ENCODE data around the gene WDR90.

DNA sequence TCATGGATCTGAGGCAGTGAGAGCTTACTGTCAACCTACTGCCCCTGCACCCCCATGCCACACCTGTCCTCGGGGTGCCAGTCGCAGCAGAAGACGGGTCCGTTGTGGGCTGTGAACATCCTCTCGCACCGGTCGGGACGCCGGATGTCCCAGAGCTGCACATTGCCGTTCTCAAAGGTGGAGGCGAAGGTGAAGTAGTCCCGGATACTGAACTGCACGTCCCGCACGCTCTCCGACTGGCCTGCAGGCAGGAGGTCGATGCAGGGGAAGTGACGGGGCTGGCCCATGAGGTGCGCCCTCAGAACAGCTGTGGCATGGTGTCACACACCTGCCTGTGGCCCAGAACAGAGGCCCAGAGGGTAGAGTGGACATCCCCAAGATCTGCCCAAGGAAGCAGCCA, 38.3 kb downstream of the WDR90 start:
- TF ChIP-seq, protein P1, sequence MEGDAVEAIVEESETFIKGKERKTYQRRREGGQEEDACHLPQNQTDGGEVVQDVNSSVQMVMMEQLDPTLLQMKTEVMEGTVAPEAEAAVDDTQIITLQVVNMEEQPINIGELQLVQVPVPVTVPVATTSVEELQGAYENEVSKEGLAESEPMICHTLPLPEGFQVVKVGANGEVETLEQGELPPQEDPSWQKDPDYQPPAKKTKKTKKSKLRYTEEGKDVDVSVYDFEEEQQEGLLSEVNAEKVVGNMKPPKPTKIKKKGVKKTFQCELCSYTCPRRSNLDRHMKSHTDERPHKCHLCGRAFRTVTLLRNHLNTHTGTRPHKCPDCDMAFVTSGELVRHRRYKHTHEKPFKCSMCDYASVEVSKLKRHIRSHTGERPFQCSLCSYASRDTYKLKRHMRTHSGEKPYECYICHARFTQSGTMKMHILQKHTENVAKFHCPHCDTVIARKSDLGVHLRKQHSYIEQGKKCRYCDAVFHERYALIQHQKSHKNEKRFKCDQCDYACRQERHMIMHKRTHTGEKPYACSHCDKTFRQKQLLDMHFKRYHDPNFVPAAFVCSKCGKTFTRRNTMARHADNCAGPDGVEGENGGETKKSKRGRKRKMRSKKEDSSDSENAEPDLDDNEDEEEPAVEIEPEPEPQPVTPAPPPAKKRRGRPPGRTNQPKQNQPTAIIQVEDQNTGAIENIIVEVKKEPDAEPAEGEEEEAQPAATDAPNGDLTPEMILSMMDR (IDR thresholded peaks at IDR 0.05; ENCODE audit: low read length) = no peak
- TF ChIP-seq EZH2 (IDR thresholded peaks at IDR 0.05; ENCODE audit: borderline replicate concordance, low read length) = no peak
